ENCODE results near the gene CCDC127. TPM values are rescaled to one million over a fixed set of nuclear protein-coding genes. Genes with fewer than 3 reads are reported as not detected.
"Not testable (repeated sequence)": the region's sequence is repeated elsewhere in the genome, so short reads cannot be mapped to it uniquely, and the experiment has no call there.

Gene CCDC127
- total RNA-seq, 1 donor from 2014 or later, result 6.4 TPM

DNA sequence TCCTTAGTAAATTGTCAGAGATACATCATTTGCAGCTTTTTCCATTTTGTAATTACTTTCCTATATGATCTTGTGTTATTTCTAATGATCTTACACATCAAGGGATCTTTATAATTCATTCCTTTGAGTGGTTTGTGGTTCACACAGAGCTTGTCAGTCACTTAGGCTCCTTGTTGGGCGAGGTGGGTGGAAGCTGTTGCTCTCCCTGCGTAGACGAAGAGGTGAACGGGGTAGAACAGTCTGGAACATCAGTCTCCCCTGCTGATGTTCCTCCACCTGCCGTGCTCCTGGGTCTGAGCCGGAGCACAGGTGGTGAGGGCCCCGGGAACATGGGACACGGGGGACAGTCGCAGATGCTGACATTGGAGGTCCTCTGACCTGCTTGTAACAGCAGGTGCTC lies 17.6 kb upstream of the CCDC127 start:
- not testable (repeated sequence) for DNase-seq, H3K4me1 Mint-ChIP-seq
- intact Hi-C loops (cut with micrococcal nuclease), result loop anchor here (10.0 kb wide), 1 partner anchor 1359 kb away; no protein-coding TSS in a partner anchor

DNA sequence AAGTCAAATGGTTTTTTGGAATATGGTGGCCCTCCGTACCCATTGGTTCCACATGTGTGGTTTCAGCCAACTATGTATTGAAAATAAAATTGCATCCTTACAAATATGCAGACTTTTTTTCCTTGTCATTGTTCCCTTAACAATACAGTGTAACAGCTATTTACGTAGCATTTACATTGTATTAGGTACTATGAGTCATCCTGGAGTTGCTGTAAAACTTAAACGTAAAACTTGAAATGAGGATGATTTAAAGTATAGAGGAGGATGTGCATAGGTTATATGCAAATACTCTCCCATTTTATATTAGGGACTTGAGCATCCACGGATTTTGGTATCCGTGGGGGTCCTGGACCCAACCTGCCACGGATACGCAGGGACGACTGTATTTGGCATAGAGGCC lies 16.5 kb upstream of the CCDC127 start:
- H3K27me3 Mint-ChIP-seq, result no peaks in the 10 kb centered on the region
- intact Hi-C loops (cut with micrococcal nuclease), result loop anchor here (10.0 kb wide), 1 partner anchor 1360 kb away; no protein-coding TSS in a partner anchor
- H3K27ac Mint-ChIP-seq, result no peak overlapping the region
- ChIA-PET POLR2A (no interaction called here), CTCF (no interaction called here)
- DNase-seq (no peak), ATAC-seq (ENCODE audit: low read depth) (no peak)
- H3K36me3 Mint-ChIP-seq (ENCODE audit: low read depth), result peaks cover 77% of the 10 kb centered on the region
- H3K4me3 Mint-ChIP-seq, result no peak overlapping the region
- TF ChIP-seq, protein P1, sequence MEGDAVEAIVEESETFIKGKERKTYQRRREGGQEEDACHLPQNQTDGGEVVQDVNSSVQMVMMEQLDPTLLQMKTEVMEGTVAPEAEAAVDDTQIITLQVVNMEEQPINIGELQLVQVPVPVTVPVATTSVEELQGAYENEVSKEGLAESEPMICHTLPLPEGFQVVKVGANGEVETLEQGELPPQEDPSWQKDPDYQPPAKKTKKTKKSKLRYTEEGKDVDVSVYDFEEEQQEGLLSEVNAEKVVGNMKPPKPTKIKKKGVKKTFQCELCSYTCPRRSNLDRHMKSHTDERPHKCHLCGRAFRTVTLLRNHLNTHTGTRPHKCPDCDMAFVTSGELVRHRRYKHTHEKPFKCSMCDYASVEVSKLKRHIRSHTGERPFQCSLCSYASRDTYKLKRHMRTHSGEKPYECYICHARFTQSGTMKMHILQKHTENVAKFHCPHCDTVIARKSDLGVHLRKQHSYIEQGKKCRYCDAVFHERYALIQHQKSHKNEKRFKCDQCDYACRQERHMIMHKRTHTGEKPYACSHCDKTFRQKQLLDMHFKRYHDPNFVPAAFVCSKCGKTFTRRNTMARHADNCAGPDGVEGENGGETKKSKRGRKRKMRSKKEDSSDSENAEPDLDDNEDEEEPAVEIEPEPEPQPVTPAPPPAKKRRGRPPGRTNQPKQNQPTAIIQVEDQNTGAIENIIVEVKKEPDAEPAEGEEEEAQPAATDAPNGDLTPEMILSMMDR (IDR thresholded peaks at IDR 0.05), result no peak
- no peaks in the 10 kb centered on the region for H3K9me3 Mint-ChIP-seq
- H3K4me1 Mint-ChIP-seq, result no peaks in the 10 kb centered on the region

More for the DNA sequence above, 17.6 kb upstream of the CCDC127 start:
- CTCF ChIA-PET; ATAC-seq (ENCODE audit: low read depth); H3K4me3 Mint-ChIP-seq; H3K27me3 Mint-ChIP-seq; H3K9me3 Mint-ChIP-seq; H3K27ac Mint-ChIP-seq; POLR2A ChIA-PET: not testable (repeated sequence)
- peaks cover 79% of the 10 kb centered on the region for H3K36me3 Mint-ChIP-seq (ENCODE audit: low read depth)

DNA sequence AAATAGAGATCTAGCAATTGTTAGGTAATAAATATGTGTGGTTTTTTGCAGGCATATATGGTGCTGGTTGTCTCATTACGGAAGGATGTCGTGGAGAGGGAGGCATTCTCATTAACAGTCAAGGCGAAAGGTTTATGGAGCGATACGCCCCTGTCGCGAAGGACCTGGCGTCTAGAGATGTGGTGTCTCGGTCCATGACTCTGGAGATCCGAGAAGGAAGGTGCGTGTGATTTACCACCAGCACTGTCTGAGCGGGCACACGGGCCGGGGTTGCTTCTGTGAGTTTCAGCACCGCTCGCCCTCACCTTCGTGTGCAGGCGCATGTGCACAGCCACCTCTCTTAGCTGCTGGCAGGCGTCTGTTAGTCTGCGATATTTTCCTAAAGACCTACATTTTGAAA lies 15.5 kb upstream of the CCDC127 start:
- H3K4me3 Mint-ChIP-seq; CTCF ChIA-PET; H3K9me3 Mint-ChIP-seq; H3K27me3 Mint-ChIP-seq; ATAC-seq (ENCODE audit: low read depth); H3K27ac Mint-ChIP-seq; H3K4me1 Mint-ChIP-seq; POLR2A ChIA-PET; DNase-seq: not testable (repeated sequence)
- H3K36me3 Mint-ChIP-seq (ENCODE audit: low read depth), result peaks cover 85% of the 10 kb centered on the region
- intact Hi-C loops (cut with micrococcal nuclease), result loop anchor here (10.0 kb wide), 1 partner anchor 1361 kb away; no protein-coding TSS in a partner anchor

DNA sequence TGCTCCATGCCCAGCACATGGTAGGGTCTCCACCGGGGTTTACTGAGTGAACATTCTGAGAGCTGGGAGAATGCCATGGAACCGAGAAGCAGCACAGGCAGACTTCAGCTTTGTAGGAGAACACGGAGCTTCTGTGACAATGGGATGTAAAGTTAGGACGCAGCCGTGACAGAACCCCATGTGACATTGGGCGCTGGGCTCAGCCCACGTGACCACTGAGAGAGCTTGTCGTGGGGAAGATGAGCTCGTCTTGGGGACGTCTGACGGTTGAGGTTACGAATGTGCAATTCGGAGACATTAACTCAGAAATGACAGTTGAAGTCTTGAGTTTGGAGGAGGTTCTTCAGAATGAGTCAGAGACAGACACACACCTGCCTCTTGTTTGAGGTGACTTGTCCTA lies 13.7 kb upstream of the CCDC127 start:
- H3K9me3 Mint-ChIP-seq, result no peaks in the 10 kb centered on the region
- ChIA-PET CTCF (no interaction called here), POLR2A (no interaction called here)
- no peaks in the 10 kb centered on the region for H3K4me1 Mint-ChIP-seq
- no peak overlapping the region for H3K4me3 Mint-ChIP-seq
- peaks cover 87% of the 10 kb centered on the region for H3K36me3 Mint-ChIP-seq (ENCODE audit: low read depth)
- H3K27me3 Mint-ChIP-seq, result no peaks in the 10 kb centered on the region
- TF ChIP-seq, protein P1 (IDR thresholded peaks at IDR 0.05), result no peak
- intact Hi-C loops (cut with micrococcal nuclease), result loop anchor here (10.0 kb wide), 1 partner anchor 1363 kb away; no protein-coding TSS in a partner anchor
- ATAC-seq (ENCODE audit: low read depth) (no peak), DNase-seq (no peak)
- no peak overlapping the region for H3K27ac Mint-ChIP-seq

DNA sequence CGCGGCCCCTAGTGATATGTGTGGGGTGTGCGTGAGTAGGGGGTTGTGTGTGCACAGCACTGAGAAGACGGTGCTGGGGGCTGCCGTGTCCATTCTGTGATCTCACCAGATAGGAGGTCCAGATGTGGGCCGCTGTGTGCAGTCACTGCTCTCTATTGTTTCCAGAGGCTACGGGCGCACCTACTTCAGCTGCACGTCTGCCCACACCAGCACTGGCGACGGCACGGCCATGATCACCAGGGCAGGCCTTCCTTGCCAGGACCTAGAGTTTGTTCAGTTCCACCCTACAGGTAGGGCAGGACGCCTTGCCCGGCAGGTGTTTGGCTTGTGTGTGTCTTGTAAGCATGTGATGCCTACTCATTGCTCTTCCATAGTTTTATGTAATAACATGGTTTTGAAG lies 12.8 kb upstream of the CCDC127 start:
- H3K4me1 Mint-ChIP-seq, result no peaks in the 10 kb centered on the region
- TF ChIP-seq, protein P1 (IDR thresholded peaks at IDR 0.05), result no peak
- H3K4me3 Mint-ChIP-seq, result no peak overlapping the region
- POLR2A ChIA-PET, result no interaction called here
- H3K27ac Mint-ChIP-seq, result no peak overlapping the region
- CTCF ChIA-PET, result no interaction called here
- H3K9me3 Mint-ChIP-seq, result no peaks in the 10 kb centered on the region
- intact Hi-C loops (cut with micrococcal nuclease), result loop anchor here (10.0 kb wide), 1 partner anchor 1364 kb away; no protein-coding TSS in a partner anchor
- ATAC-seq (ENCODE audit: low read depth) (no peak), DNase-seq (no peak)
- peaks cover 85% of the 10 kb centered on the region for H3K36me3 Mint-ChIP-seq (ENCODE audit: low read depth)
- no peaks in the 10 kb centered on the region for H3K27me3 Mint-ChIP-seq

DNA sequence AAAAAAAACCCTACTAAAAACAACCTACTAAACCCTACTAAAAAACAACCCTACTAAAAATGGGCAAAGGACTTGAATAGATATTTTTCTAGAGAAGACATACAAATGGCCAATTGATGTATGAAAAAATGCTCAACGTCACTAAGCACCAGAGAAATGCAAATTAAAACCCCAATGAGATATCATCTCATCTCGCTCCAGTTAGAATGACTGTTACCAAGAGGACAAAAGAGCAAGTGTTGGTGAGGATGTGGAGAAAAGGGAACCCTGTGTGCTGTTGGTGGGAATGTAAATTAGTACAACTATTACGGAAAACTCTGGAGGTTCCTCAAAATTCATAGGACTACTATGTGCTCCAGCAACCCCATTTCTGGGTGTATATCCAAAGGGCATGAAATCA lies 10.9 kb upstream of the CCDC127 start:
- intact Hi-C loops (cut with micrococcal nuclease), result no loop called here
- DNase-seq, result no peak
- Mint-ChIP-seq H3K4me3 (no peak overlapping the region), H3K27ac (no peak overlapping the region), H3K36me3 (ENCODE audit: low read depth) (peaks cover 86% of the 10 kb centered on the region), H3K9me3 (no peaks in the 10 kb centered on the region), H3K4me1 (no peaks in the 10 kb centered on the region), H3K27me3 (no peaks in the 10 kb centered on the region)
- TF ChIP-seq, protein P1 (IDR thresholded peaks at IDR 0.05), result no peak
- ChIA-PET CTCF (no interaction called here), POLR2A (no interaction called here)
- ATAC-seq (ENCODE audit: low read depth), result no peak

DNA sequence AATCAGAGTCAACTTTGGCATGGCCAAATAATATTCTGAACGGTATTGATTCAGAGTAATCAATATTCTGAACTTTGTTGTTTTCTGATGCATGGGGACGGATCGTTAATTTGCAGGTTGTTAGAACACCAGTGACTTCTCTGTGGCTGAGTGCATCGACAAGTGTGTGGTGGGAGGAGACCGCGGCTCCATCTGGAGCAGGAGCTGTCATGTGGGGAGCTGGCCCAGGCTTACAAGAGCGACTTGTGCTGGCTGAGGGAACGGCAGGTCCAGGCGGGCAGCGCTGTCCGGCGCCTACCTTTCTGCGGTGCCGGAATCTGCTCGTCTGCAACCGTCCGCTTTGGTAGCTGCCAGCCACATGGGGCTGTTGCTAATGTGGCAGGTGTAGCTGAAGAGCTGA lies 9.4 kb upstream of the CCDC127 start:
- ATAC-seq (ENCODE audit: low read depth); H3K9me3 Mint-ChIP-seq; intact Hi-C loops (cut with micrococcal nuclease); DNase-seq; H3K27me3 Mint-ChIP-seq; CTCF ChIA-PET; H3K4me1 Mint-ChIP-seq; H3K4me3 Mint-ChIP-seq; H3K27ac Mint-ChIP-seq: not testable (repeated sequence)
- H3K36me3 Mint-ChIP-seq (ENCODE audit: low read depth), result peaks cover 76% of the 10 kb centered on the region
- POLR2A ChIA-PET, result interaction anchor here (0.7 kb wide), 1 partner anchor 89 kb away, joined by 4 read pairs; no protein-coding TSS in a partner anchor
